HG03196 (cell line): ENCODE data around the gene MYH11.
"Not testable (repeated sequence)": the region's sequence is repeated elsewhere in the genome, so short reads cannot be mapped to it uniquely, and the experiment has no call there.

Experiments used
- ATAC-seq: cut with Tn5 transposase; IDR thresholded peaks from one replicate; pipeline ENCODE4 v1.9.1; 2021; ENCODE audit not compliant: unreplicated experiment

MYH11 gene

DNA sequence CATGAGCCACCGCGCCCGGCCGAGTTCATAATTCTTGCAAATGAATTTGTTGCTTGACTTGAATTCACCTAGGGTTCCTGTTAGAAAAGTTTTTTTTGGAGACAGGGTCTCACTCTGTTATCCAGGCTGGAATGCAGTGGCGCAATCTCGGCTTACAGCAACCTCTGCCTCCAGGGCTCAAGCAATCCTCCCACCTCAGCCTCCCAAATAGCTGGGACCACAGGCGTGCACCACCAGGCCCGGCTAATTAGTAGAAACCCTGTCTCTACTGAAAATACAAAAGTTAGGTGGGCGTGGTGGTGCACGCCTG lies 99.8 kb downstream of the MYH11 start:
- ATAC-seq, result no peak

DNA sequence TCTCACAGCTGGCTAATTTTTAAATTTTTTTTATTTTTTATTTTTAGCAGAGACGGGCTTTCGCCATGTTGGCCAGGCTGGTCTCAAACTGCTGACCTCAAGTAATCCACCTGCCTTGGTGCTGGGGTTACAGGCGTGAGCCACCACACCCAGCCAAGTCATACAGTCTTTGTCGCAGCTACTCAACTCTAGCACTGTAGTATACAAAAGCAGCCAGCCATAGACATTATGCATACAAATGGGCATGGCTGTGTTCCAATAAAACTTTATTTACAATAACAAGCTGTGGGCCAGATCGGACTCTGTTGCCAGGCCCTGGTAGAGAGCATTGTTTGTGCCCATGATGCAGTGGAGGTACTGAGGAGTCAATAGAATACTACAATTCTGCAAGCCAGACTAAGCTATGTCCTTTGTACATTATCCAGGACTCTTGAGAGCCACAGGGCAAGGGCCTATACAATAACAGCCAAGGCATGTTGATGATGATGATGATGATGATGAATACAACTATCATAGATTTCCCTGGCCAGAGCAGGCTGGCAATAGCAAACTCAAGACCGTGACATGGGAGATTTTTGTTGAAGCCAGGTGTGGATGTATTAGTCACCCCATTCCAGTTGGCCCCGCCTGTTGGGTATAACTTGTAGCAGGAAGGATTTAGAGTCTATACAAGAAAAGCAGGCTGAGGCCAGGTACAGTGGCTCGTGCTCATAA lies 101.8 kb downstream of the MYH11 start:
- no peak for ATAC-seq

DNA sequence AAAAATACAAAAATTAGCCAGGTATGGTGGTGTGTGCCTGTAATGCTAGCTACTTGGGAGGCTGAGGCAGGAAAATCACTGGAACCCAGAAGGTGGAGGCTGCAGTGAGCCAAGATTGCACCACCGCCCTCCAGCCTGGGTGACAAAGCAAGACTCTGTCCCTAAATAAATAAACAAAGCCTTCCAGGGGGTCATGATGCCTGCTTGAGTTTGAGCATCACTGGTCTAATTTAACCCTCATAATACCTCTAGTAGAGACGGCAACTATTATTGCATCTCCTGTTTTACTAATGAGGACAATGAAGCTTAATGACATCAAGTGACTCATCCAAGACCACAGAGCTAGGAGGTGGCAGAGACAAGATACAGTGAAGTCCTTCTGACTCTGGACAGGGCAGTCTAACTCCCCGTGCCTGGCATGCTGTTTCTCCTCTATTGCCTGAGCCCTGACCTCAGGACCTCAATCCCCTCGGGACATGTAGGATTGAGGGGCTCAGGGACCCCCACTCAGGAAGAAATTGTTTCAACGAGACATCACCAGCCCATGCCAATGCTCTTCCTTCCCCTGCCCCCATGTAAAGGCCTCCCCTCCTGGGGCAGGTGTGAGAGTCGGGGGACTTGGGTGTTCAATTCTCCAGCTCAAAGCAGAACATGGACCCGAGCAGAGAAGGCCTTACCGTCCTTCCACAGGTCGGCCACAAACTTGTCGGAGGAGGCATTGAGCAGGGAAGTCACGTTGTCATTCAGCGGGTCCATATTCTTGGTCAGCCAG lies 103.9 kb downstream of the MYH11 start:
- ATAC-seq, result no peak

DNA sequence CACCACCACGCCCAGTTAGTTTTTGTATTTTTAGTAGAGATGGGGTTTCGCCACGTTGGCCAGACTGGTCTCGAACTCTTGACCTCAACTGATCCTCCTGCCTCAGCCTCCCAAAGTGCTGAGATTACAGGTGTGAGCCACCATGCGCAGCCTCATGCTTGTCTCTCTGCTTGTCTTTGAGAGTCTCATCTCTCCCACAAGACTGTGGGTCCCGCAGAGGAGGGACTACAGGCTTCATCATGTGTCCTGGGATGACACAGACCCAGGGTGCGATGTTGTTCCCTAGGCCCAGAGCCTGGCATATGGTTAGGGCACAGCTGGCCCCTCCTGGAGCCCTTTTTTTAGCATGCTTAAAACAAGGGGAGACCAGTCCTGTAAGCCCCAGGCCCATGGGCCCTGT lies 104.9 kb downstream of the MYH11 start:
- no peak for ATAC-seq

DNA sequence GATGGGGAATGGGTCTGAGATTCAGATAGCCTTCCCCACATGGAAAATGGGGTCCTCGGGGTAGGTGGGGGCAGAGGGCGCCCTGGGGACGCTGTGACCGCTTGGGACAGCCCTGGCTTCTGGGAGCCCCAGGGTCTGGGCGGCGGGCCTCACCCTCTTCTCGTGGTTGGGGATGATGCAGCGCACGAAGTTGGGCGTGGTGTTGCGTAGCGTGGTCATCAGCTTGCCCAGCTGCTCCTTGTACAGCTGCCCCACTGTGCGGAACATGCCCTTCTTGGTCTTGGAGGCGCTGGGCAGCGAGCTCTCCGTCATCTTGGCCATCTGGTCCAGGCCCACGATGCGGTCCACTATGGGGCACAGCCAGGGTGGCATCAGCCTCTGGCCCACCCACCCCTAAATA lies 106.8 kb downstream of the MYH11 start:
- no peak for ATAC-seq

DNA sequence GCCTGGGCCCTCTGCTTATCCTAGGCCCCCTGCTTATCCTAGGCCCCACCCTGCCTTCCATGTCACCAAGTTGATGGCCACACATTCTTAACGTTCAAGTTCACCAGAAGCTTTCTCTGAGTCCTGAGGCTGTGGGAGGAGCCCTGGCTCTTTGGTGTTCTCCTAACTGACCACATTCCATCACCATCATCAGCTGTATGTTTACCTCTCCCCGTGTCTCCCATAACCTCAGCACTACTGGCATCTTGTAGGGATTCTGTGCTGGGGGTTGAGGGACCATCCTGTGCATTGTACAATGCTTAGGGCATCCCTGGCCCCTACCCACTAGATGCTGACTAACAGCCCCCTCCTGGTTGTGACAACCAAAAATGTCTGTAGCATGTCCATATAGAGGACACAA lies 107.5 kb downstream of the MYH11 start:
- ATAC-seq, result no peak

DNA sequence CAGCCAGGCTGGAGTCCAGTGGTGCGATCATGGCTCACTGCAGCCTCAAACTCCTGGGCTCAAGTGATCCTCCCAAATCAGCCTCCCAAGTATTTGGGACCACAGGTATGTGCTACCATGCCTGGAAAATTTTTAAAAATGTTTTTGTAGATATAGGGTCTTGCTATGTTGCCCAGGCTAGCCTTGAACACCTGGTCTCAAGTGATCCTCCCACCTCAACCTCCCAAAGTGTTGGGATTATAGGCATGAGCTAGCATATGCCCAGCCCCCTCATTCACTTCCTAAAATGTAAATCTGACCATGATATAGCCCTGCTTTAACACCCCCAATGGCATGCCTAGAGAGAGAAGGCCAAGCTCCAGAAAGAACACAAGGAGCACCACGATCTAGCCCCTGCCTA lies 108.2 kb downstream of the MYH11 start:
- ATAC-seq, result no peak

DNA sequence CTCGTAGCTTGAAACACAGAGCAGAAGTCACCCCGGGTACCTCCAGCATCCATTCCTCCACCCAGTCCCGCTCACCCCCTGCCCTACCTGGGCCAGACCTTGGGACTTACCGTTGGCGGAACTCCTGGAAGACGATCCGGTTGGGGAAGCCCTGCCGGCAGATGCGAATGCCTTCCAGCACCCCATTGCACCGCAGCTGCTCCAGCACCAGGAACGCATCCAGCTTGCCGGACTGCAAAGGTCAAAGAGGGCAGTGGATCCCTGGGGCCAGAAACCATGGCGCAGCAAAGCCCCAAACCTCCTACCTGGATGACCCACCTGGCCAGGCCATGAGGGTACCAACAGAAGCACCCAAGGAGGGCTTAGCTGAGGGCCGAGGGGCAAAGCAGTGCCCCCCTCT lies 108.9 kb downstream of the MYH11 start:
- no peak for ATAC-seq

DNA sequence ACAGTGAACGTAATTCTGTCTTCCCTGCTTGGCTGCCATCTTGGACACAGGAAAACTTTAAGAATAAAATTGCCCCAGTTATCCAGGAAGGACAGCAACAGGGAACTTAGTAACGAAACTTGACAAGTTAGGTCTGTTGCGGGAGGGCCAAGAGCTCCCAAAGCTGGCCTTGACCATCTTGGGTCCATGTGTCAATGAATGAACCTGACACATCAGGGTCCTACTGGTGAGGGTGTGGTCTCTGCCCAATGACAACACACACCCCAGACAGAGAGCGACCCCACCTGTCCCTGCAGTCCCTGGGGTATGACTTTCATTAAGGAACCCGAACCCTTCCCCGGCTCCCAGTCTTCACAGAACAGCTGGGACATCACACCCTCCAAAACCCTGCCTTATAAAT lies 110.5 kb downstream of the MYH11 start:
- ATAC-seq, result no peak

DNA sequence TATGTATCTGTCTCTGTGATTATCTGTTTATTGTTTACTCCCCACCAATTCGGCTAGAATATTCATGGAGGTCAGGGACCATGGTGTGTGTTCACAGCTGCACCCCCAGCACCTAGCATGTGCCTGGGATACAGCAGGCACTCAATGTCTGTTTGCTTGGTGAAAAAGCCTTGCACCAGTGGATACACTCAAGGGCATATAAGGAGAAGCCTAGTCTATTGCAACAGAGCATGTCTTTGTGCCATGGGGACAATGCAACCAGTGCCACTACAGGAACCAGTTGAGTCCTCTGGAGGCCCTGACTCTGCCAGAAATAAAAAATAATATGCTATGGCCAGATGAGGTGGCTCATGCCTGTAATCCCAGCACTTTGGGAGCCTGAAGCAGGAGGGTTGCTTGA lies 113.2 kb downstream of the MYH11 start:
- no peak for ATAC-seq

DNA sequence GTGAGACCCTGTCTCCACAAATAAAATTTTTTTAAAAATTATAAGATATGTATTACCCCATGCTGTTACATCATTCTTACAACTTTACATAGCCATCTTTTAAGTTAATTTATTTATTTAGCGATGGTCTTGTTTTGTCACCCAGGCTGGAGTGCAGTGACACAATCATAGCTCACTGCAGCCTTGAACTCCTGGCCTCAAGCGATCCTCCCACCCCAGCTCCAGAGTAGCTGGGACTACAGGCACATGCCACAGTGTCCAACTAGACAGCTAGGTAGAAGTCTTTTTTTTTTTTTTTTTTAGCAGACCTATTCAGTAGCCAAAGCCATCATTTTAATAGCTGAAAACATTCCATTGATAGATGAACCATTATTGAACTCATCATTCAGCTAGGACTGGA lies 114.1 kb downstream of the MYH11 start:
- no peak for ATAC-seq

DNA sequence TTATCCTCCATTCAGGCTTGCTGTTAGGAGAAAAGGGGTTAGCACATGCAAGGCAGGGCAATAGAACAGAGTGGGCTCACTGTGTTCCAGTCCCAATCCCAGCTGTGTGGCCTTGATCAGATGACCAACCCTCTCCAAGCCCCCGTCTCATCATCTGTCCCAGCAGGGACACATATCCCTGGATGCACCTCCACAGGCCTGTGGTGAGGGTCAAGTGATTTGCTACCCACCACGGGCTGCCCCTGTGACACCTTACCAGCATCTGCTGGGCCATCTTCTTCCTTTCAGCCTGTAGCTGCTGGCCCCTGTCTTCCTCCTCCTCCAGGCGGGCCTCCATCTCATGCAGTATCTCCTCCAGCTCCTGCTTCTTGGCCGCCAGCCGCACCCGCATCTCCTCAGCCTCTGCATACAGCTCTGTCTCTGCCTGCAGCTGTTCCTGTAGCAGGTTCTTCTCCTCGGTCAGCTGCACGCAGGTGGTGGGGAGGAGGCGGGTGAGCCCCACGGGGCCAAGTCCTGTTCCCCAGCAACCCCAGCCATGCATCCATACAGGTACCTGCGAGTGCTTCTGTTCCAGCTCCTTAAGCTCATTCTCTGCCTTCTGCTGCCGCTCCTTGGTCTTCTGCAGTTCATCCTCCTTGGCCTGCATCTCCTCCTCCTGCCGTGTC lies 115.5 kb downstream of the MYH11 start:
- no peak for ATAC-seq

DNA sequence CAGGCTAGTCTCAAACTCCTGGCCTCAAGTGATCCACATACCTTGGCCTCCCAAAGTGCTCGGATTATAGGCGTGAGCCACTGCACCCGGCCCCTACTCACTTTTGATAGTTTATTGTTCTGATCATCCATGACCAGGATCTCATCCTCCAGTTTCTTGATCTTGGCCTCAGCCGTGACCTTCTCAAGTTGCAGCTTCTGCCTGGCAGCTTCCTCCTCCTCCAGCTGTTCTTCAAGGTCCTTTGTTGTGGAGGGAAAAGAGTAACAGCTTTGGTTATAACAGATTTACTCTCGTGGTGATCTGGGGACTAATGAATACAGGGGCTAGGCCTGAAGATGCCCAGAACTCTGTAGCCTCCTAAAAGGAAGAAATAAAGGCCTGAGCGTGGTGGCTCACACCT lies 116.9 kb downstream of the MYH11 start:
- no peak for ATAC-seq

DNA sequence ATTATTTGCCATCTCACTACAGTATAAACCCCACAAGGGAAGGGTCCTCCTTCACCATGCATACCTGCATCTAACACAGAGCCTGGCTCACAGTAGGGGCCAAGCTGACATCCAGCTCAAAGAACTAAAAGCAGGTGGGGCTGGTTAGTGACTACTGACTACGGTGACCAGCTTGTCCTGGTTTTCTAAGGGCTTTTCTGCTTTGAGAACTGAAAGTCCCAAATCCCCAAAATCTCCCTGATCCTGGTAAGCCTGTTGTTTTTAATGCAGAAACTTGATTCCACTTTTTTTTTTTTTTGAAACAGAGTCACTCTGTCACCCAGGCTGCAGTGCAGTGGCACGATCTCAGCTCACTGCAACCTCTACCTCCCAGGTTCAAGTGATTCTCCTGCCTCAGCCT lies 117.4 kb downstream of the MYH11 start:
- no peak for ATAC-seq

DNA sequence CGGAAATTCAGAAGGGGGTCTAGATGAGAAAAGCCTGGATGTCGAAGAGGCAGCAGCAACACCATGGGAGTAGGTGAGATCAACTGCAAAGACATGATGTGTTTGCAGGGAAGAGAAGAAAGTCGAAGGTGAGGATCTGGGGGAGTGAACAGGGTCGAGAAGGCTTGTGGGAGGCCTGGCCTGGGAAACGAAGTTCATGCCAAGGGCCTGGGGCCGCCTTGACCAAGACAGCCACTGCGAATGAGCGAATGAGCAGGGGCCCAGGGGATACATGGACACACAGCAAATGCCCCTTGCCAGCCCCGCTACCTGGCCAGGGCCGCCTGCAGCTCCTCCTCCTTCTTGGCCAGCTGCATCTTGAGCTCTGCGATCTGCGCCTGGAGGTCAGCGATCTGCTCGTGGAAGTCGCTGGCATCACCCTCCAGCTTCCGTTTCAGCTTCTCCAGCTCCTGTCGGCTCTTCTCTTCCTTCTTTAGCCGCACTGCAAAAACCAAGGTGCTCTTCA lies 119.6 kb downstream of the MYH11 start:
- ATAC-seq, result no peak

DNA sequence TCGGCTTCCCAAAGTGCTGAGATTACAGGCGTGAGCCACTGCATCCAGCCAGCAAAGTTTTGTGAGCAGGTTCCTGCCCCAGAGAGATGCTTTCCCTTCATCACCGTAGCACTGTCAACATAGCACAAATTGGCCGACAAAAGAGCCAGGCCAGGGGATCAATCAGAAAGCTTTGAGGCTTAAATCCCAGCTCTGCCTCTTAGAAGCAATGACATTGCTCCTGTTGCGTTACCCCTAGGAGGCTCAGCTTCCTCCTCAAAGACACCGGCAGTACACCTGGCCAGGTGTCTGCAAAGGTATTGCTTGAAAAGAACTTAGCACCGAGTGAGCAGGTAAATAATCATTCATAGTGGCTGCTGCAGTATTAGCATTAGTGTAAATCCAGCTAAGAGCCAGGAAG lies 120.3 kb downstream of the MYH11 start:
- no peak for ATAC-seq

DNA sequence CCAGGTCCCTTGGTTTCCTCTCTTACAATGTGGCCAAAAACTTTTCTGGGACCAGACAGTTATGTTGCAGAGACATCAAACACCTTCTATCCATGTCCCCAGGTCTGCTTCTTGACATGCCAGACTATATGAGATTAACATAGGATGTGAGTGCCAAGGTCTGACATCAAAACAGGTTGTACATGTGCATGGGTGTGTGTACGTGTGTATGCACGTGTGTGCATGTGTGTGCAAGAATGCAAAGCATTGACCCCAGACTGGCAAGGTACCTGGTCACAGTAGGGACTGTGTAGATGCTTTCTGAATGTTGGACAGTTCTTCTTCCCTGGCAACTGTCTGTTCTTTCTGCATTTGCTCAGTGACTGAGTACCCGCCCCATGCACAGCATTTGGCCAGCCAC lies 121.2 kb downstream of the MYH11 start:
- ATAC-seq, result no peak

DNA sequence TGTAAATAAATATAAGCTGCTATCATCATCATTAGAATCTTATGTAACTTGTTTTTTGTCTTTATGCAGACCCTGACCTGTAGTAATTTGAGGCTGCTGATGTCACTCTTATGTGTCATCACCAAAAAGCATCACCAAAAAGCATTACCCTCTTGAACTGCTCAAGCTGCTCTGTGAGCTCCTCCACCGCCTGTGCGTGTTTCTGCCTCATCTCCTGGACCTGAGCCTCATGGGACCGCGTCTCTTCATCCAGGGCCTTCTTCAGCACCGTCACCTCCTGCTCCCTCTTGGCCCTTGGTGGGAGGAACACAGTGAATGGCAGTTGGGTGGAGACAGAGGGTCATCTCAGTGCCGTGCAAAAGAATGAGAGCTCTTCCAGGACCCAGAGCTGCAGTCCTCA lies 124.4 kb downstream of the MYH11 start:
- no peak for ATAC-seq

DNA sequence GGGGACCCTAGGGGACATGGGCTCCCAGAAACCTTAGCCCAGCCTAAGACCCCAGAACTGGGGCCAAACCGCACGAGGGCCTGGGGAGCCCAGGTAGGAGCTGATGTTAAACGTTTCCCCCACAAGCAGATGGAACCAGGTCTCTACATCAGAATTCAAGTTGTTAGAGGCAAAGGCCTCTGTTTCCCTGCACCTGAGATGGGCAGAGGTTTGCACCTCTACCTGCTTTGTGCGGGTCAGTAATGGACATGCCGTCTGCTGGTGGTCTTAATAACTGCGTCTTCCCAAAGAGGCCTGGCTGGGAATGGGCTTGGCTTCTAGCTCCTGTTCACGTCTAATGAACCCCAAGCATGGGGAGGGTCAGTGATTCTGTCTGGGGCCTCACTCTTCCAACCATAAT lies 127.7 kb downstream of the MYH11 start:
- ATAC-seq, result no peak

DNA sequence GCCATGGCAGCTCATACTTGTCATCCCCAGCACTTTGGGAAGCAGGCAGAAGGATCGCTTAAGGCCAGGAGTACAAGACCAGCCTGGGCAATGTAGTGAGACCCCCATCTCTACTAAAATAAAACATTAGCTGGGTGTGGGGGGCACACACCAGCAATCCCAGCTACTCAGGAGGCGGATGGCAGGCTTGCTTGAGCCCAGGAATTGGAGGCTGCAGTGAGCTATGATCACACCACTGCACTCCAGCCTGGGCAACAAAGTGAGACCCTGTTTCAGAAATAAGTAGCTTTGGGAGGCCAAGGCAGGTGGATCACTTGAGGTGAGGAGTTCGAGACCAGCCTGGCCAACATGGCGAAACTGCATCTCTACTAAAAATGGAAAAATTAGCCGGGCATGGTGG lies 129.1 kb downstream of the MYH11 start:
- not testable (repeated sequence) for ATAC-seq

DNA sequence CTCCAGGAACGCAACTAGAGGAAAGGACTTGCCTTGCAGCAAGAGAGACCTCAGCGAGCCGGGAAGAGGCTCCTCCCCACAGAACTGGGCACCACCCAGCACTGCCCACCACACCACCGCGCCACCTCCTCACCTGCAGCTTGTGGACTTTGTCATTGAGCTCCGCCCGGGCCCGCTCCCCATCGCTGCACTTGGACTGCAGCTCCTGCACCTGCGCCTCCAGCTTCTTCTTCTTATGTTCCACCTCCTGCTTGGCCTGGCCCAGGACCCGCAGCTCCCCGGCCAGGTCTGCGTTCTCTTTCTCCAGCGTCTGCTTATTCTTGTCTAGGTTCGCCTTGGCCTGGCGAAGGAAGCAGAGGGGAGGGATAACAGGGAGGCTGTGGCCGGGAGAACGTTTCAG lies 130.1 kb downstream of the MYH11 start:
- no peak for ATAC-seq

DNA sequence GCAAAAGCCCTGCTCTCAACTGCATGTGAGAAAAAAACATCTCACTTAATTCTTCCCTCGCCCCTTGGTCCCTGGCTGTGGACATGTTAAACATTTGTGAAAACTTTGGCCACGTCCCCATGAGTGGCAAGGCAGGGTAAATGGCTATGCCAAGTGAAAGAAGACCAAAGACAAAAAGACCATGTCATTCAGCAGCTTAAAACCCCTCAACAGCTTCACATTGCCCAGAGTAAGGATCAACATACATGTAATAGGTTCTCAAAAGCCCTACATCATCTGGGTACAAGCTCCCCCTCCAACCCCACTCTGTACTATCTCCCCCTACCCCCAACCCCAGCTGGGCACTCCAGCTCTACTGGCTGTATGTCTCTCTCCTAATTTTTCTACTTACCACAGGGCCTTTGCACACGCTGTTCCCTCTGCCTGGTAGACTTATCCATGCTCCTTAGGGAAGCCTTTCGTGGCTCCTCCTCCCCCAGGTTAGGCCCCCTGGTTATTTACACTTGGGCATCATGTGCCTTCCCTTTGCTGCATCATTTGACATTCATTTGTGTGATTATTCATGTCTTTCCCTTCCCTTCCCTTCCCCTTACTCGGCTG lies 131.1 kb downstream of the MYH11 start:
- no peak for ATAC-seq
